T-helper 2 cell (primary cell): ENCODE results near the gene GPC1.
A peak's percentile ranks its signal among the peaks of the same experiment; 100 is the strongest.
"Not testable (repeated sequence)": the region's sequence is repeated elsewhere in the genome, so short reads cannot be mapped to it uniquely, and the experiment has no call there.

ENCODE experiments used
- DNase-seq, 5 experiments: peaks; one replicate each; pipeline versions ENCODE4 v3.0.0 to v3.0.0-alpha.2; 2012 to 2022

Gene GPC1

DNA sequence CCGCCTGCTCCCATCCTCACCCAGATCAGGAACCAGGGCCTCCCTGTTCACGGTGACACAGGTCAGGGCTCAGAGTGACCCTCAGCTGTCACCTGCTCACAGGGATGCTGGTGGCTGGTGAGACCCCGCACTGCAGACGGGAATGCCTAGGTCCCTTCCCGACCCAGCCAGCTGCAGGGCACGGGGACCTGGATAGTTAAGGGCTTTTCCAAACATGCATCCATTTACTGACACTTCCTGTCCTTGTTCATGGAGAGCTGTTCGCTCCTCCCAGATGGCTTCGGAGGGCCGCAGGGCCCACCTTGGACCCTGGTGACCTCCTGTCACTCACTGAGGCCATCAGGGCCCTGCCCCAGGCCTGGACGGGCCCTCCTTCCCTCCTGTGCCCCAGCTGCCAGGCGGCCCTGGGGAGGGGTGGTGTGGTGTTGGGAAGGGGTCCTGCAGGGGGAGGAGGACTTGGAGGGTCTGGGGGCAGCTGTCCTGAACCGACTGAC is 31.7 kb downstream of the GPC1 start:
- peak in 1 of 5 experiments; percentile 7 for DNase-seq

- DNase-seq = peak in 1 of 5 experiments; percentile 5
Measured at GRCh38 chr2:240467659-240468302, 32.3 kb downstream of the GPC1 start.

DNA sequence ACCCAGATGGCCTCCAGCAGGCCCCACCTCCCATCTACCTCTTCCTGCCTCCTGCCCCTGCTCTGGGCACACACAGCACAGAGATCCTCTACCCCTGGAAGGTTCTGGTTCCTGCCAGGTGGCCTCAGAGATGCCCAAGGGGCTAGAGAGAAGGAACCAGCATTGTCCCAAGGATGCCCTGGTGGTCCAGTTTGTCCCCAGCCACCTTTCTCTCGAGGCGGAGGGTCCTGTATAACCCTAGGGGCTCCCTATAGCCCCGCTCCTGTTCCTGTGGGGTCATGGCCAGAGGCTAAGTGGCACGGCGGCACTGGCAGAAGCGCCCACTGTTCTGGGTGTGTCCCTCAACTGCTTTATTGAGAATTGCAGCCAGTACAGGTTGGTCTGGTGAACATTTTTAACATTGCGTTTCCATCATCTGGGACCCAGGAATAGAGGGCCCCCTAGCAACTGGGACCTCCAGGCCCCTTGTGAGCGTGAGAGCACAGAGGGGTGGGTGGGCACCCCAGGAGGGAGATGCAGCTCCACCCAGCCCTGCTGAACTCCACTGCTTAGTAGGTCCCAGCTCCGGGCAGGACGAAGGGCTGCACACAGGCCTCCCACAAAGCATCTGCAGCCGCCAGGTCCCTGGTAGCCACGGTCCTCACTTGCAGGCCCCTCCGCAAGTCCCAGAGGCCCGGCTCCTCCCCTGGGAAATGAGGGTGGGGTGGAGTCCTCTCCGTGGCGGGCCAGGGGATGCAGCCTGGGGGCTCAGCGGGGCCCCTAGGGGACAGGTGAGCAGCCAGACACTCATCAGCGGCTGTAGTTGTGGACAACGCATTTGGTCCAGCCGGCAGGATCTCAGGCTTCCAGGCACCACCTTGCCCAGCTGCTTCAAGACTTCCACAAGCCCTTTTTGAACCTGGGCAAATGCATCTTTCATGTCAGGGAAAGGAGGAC is 33.1 kb downstream of the GPC1 start:
- DNase-seq = peak in 1 of 5 experiments; percentile 0

GRCh38 chr2:240469239-240469636 is 33.8 kb downstream of the GPC1 start:
- DNase-seq = no peak

DNA sequence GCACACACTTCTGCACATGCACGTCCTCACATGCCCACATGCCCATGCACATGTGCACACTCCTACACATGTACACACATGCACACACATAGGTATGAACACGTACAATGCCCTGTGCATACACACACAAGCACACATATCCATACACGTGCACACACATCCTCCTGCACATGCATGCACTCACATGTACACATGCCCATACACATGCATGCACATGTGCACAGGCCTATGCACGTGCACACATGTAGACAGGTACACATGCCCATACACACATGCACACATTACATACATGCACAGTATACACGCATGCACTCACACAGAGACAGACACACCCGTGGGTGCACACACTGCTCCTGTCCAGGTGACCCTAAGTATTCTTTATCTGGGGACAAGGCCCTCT is 34.3 kb downstream of the GPC1 start:
- no peak for DNase-seq

DNA sequence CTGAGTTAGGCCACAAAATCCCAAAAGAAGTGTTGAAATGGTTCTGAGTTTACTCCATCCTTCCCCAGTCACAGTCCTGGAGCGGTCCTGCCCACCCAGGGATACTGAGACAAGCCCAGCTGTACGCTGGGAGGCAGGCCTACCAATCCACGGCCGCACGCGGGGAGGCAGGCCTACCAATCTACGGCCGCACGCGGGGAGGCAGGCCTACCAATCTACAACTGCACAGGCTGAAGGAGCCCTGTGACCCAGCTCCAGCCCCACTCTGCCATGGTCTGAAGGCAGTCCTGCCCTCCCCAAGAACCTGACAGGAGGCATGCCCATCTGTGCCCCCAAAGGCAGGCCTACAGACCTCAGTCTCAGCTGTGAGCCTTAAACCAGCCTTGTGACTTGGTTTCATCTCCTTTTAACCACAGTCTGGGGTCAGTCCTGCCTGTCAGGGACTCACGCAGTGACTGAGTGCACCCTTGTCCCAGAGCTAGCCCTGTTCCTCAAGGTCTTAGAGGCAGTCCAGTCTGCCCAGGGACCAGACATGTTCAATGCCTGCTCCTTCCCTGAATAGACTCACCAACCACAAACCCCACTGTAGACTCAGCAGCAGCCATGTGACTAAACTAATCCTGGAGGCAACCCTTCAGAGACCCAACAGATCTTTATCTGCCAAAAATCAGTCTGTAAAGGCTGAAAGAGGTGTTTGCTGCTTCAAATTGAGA is 36.8 kb downstream of the GPC1 start:
- DNase-seq = peak in 1 of 5 experiments; percentile 28

DNA sequence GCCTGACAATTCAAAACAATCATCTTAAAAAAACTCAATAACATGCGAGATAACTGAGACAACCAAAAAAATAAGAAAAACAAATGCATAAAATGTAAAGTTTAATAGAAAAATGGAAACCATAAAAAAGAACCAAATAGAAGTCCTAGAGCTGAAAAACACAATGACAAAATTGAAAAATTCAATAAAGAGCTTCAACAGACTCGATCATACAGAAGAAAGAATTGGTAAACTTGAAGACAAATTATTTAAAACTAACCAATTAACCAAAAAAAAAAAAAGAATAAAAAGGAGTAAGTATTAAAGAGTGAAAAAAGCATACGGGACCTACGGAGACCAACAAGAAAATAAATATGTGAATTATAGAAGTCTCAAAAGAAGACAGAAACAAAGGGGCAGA is 37.7 kb downstream of the GPC1 start:
- no peak for DNase-seq

GRCh38 chr2:240477916-240478315 is 42.5 kb downstream of the GPC1 start:
- DNase-seq = no peak

- no peak for DNase-seq
Measured at GRCh38 chr2:240478346-240479110, 43.1 kb downstream of the GPC1 start.

- DNase-seq = no peak
Measured at GRCh38 chr2:240479111-240479501, 43.6 kb downstream of the GPC1 start.

GRCh38 chr2:240480834-240481623 is 45.6 kb downstream of the GPC1 start:
- DNase-seq = no peak

DNA sequence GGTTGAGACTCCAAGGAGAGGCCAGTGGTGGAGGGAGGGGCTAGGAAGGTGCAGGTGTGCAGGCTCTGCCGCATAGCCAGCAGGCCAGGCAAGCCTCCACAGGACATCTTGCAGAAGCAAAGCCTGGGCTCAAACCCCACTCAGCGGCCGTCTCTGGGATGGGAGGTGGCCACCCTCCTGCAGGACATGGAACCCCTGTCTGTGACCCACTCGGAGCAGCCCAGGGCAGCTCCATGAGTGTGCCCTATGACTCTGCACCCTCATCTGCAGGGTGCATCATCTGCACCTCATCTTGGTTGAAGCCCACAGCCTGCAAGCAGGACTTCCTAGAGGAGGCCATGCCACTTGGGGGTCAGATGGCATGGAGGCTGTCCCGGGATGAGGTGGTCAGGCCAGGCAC is 46.3 kb downstream of the GPC1 start:
- no peak for DNase-seq

DNA sequence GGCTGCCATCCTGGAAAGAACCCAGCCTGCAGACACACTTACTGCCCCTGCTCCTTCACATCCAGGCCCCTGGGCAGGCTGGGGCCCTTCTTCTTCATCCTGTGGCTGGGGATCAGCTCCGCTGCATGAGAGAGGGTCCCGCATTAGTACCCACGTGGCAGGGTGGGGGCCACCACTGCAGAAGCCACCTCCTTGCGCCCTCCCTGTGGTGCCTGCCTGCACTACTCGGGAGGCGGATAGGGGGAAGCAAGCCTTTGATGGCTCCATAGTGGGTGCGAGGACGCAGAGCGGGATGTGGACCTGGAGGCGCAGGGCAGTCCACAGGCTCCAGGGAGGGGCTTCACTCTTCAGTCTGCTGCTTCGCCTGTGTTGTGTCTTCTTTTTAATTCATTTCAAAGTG is 46.7 kb downstream of the GPC1 start:
- DNase-seq = no peak

DNA sequence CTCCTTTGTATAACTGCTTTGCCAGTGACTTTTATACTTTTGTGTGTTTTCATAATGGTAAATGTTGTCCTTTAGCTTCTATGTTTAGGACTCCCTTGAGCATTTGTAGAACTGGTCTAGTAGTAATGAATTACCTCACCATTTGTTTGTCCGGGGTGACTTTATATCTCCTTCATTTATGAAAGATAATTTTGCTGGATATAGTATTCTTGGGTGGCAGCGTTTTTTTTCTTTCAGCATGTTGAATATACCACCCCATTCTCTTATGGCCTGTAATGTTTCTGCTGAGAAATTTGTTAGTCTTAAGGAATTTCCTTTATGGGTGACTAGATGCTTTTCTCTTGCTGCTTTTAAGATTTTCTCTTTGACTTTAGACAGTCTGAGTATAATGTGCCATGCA is 56.0 kb downstream of the GPC1 start:
- DNase-seq = no peak

- no peak for DNase-seq
Measured at GRCh38 chr2:240494194-240494793, 58.8 kb downstream of the GPC1 start.

- not testable (repeated sequence) for DNase-seq
Measured at GRCh38 chr2:240494942-240495341, 59.5 kb downstream of the GPC1 start.

DNA sequence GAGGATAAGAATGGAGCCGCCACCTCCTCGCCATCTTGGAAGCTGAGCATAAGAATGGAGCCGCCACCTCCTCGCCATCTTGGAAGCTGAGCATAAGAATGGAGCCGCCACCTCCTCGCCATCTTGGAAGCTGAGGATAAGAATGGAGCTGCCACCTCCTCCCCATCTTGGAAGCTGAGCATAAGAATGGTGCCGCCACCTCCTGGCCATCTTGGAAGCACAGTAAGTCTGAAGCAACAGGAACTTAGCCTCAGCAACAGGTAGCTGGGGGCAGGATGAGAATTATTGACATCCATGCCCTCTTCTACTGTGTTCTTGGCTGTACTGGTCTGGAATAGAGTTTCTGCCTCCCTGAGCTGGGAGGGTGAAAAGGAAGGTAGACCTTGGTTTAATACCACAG is 61.6 kb downstream of the GPC1 start:
- DNase-seq = not testable (repeated sequence)

DNA sequence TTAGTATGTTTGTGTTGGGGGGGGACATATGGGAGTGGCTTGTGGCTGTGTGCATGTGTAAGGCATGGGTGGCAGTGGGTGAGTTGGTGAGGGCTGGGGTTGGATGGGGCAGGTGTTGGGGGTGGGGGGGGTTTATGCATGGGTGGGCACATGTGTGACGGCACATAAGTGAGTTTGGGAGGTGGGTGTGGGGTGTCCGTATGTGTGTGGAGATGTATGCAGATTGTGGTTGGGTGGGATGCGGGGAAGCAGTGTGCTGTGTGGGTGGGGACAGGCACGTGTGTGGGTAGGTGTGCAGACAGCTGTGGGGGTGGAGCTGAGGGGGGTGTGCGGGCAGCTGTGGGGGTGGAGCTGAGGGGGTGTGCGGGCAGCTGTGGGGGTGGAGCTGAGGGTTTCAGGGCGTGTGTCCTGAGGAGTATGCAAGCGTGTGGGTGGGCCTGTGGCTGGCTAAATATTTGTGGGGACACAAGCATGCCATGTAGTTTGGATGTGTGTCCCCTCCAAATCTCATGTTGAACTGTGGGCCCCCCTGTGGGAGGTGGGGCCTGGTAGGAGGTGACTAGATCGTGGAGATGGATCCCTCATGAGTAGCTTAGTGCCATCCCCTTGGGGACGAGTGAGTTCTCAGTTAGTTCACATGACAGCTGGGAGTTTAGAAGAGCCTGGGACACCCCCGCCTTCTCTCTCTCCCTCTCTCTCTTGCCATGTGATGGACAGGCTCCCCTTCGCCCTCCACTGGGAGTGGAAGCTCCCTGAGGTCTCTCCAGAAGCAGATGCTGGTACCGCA is 62.9 kb downstream of the GPC1 start:
- no peak for DNase-seq

- DNase-seq = no peak
Measured at GRCh38 chr2:240498958-240499260, 63.4 kb downstream of the GPC1 start.
